Glutamatergic neuron (in vitro differentiated cells): ENCODE measurements around the gene ESRRG. TPM values are rescaled to one million over a fixed set of nuclear protein-coding genes. Genes with fewer than 3 reads are reported as not detected.

Source experiments
- DNase-seq: peaks from one replicate; pipeline ENCODE4 v3.0.0; 2022
- H3K27ac Mint-ChIP-seq: one replicate; pipeline ENCODE4 v1.8.0; 2020; ENCODE audit warnings: mild to moderate bottlenecking, mixed read lengths, inconsistent platforms; ENCODE audit not compliant: unreplicated experiment
- H3K27me3 Mint-ChIP-seq: one replicate; pipeline ENCODE4 v1.8.0; 2020; ENCODE audit warnings: mild to moderate bottlenecking, moderate library complexity, mixed read lengths, inconsistent platforms; ENCODE audit not compliant: unreplicated experiment
- H3K36me3 Mint-ChIP-seq: one replicate; pipeline ENCODE4 v1.8.0; 2020; ENCODE audit warnings: mild to moderate bottlenecking, mixed read lengths, inconsistent platforms; ENCODE audit not compliant: unreplicated experiment
- H3K4me1 Mint-ChIP-seq: one replicate; pipeline ENCODE4 v1.8.0; 2020; ENCODE audit warnings: mild to moderate bottlenecking, low read depth, mixed read lengths, inconsistent platforms; ENCODE audit not compliant: unreplicated experiment
- H3K4me3 Mint-ChIP-seq: one replicate; pipeline ENCODE4 v1.8.0; 2020; ENCODE audit warnings: mild to moderate bottlenecking, mixed read lengths, inconsistent platforms; ENCODE audit not compliant: unreplicated experiment
- H3K9me3 Mint-ChIP-seq: one replicate; pipeline ENCODE4 v1.8.0; 2020; ENCODE audit warnings: mild to moderate bottlenecking, moderate library complexity, mixed read lengths, inconsistent platforms; ENCODE audit not compliant: unreplicated experiment
- CTCF ChIP-seq: fragments of 200-600 bp; sonication (generic); IDR thresholded peaks from one replicate; pipeline ENCODE4 v1.5.0; 2021; ENCODE audit not compliant: partially characterized antibody, unreplicated experiment
- total RNA-seq: library from RNA; stranded (reverse); fragmentation: NEBNext Ultra II Directional; extraction: Animal tissue kit (Norgen Biotek cat#: 25700); gene quantifications from one replicate; pipeline ENCODE4 v1.2.1, GENCODE V29; 2021; ENCODE audit not compliant: unreplicated experiment

ESRRG gene
- total RNA-seq, 1 donor from 2014 or later, result 9.0 TPM

- peak overlapping the region; percentile 43 for H3K4me3 Mint-ChIP-seq
- H3K27ac Mint-ChIP-seq, result no peak overlapping the region
- peaks cover 5% of the 10 kb centered on the region for H3K9me3 Mint-ChIP-seq
- DNase-seq, result no peak
- no peaks in the 10 kb centered on the region for H3K36me3 Mint-ChIP-seq
- no peaks in the 10 kb centered on the region for H3K27me3 Mint-ChIP-seq
- peaks cover 25% of the 10 kb centered on the region for H3K4me1 Mint-ChIP-seq
- TF ChIP-seq CTCF, result no peak
Observed at GRCh38 chr1:216599851-216600250, 123.4 kb downstream of the ESRRG start.

- Mint-ChIP-seq H3K36me3 (no peaks in the 10 kb centered on the region), H3K27ac (no peak overlapping the region)
- DNase-seq, result no peak
Observed at GRCh38 chr1:216598448-216598847, 124.8 kb downstream of the ESRRG start.

GRCh38 chr1:216596281-216596862 lies 126.9 kb downstream of the ESRRG start:
- H3K27ac Mint-ChIP-seq, result peak overlapping the region; percentile 46
- no peaks in the 10 kb centered on the region for H3K36me3 Mint-ChIP-seq
- TF ChIP-seq CTCF, result no peak
- peaks cover 5% of the 10 kb centered on the region for H3K9me3 Mint-ChIP-seq
- H3K4me1 Mint-ChIP-seq, result peaks cover 23% of the 10 kb centered on the region
- no peak overlapping the region for H3K4me3 Mint-ChIP-seq
- H3K27me3 Mint-ChIP-seq, result no peaks in the 10 kb centered on the region
- DNase-seq, result no peak

More at GRCh38 chr1:216598448-216598847, 124.8 kb downstream of the ESRRG start:
- Mint-ChIP-seq H3K4me3 (no peak overlapping the region), H3K27me3 (no peaks in the 10 kb centered on the region), H3K9me3 (peaks cover 5% of the 10 kb centered on the region), H3K4me1 (peaks cover 25% of the 10 kb centered on the region)
- TF ChIP-seq CTCF, result no peak

- peak; percentile 16 for TF ChIP-seq CTCF
- H3K4me3 Mint-ChIP-seq, result no peak overlapping the region
- DNase-seq, result no peak
- peaks cover 1% of the 10 kb centered on the region for H3K9me3 Mint-ChIP-seq
- H3K27ac Mint-ChIP-seq, result no peak overlapping the region
- no peaks in the 10 kb centered on the region for H3K4me1 Mint-ChIP-seq
- H3K27me3 Mint-ChIP-seq, result no peaks in the 10 kb centered on the region
- peaks cover 3% of the 10 kb centered on the region for H3K36me3 Mint-ChIP-seq
Observed at GRCh38 chr1:216587715-216588114, 135.5 kb downstream of the ESRRG start.

- no peaks in the 10 kb centered on the region for H3K9me3 Mint-ChIP-seq
- H3K27me3 Mint-ChIP-seq, result no peaks in the 10 kb centered on the region
- no peaks in the 10 kb centered on the region for H3K4me1 Mint-ChIP-seq
- no peak overlapping the region for H3K4me3 Mint-ChIP-seq
- peaks cover 5% of the 10 kb centered on the region for H3K36me3 Mint-ChIP-seq
- no peak overlapping the region for H3K27ac Mint-ChIP-seq
- no peak for TF ChIP-seq CTCF
- no peak for DNase-seq
Observed at GRCh38 chr1:216582151-216582550, 141.1 kb downstream of the ESRRG start.
